Posterior vena cava (tissue), 2 donors: ENCODE results near the gene VGLL2. TPM values are rescaled to one million over a fixed set of nuclear protein-coding genes. Genes with fewer than 3 reads are reported as not detected.

Experiments used
- DNase-seq: peaks from one replicate; pipeline ENCODE4 v3.0.0-alpha.2; 2020; ENCODE audit warnings: low spot score
- intact Hi-C, 2 donors: fragments of 100-400 bp; cut with DNase I; formaldehyde crosslinking; loops; one replicate each; pipeline versions ENCODE4 v1.14.1 to v1.14.2; 2022 to 2023
- total RNA-seq, 2 donors: library from RNA; stranded (reverse); fragmentation: NEBNext Ultra II Directional; extraction: Animal tissue kit (Norgen Biotek cat#: 25700); gene quantifications; one replicate each; pipeline ENCODE4 v1.2.1, GENCODE V29; 2021
- donor health status: DM: yes; HTN: yes; CAD: no.
- donor health status: DM: yes; HTN: yes; CAD: no.

VGLL2 gene
- total RNA-seq, 2 donors from 2014 or later = not detected

- intact Hi-C loops = no loop called here
- DNase-seq = no peak
Observed at GRCh38 chr6:117309069-117309468, 43.7 kb downstream of the VGLL2 start.

GRCh38 chr6:117309611-117310010, 44.3 kb downstream of the VGLL2 start:
- DNase-seq = no peak
- intact Hi-C loops = no loop called here

DNA sequence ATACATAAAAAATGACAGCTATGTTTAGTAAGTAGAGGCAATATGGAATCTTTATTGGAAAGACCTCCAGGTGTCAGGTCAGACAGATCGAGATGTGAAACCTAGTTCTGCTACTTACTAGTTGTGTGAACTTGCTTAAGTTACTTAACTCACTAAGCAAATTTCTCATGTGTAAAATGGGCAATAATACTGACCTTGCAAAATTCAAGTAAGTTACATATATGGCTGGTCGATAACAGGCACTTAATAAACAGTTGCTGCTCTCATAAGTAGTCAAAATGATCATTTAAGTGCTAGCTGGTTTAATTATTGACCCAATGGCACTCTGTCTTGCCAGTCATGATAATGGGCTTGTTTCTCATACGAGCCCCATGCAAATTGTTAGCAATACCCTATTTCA, 46.0 kb downstream of the VGLL2 start:
- no peak for DNase-seq
- intact Hi-C loops = no loop called here

- no peak for DNase-seq
- intact Hi-C loops = no loop called here
Observed at GRCh38 chr6:117311726-117312125, 46.4 kb downstream of the VGLL2 start.

DNA sequence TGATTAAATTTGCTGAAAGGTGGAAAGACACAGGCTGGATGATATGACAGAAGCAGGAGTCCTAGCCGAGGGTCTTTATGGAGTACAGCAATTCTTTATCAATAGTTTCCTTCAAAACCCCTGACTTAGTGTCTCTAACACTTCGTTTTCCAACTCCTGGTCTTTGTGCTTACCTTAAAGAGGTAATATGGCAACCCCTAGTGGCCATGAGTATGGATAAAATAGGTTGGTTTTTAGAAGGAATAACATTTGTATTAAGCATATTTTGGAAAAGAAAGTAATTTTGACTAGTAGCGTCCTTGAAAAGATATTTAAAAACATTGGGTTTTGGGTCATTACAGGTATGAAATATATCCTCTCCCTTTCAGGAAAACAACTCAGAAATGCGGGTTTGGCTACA, 51.9 kb downstream of the VGLL2 start:
- intact Hi-C loops = no loop called here
- no peak for DNase-seq

Other genes starting within 250 kb of the VGLL2 start
- gene ROS1, start 160.4 kb downstream of the VGLL2 start, total RNA-seq = under 1 TPM in 1 of 2 donors, not detected in 1; 0.14 TPM
- gene DCBLD1, start 217.1 kb downstream of the VGLL2 start, total RNA-seq = 1 to 10 TPM; 6.2 to 7.6 TPM